Subcutaneous adipose tissue (tissue), 4 donors: ENCODE measurements around the gene CSF1. TPM values are rescaled to one million over a fixed set of nuclear protein-coding genes. Genes with fewer than 3 reads are reported as not detected.

Experiments used
- CTCF ChIP-seq: fragments of 450-650 bp; IDR thresholded peaks from one replicate; pipeline ENCODE4 v1.5.1; 2016; ENCODE audit warnings: low read depth, mild to moderate bottlenecking, control low read depth, antibody characterized with exemption, moderate library complexity
- total RNA-seq, 4 donors: library from RNA; depleted of rRNA; stranded (reverse); fragments of >200 nt; gene quantifications; one replicate each; pipeline ENCODE4 v1.1.0, GENCODE V29; 2016

Gene CSF1
- total RNA-seq, 4 donors from 2014 or later = 70.3 to 116 (median 106) TPM

- TF ChIP-seq CTCF = no peak
Observed at GRCh38 chr1:109946511-109946910, 35.9 kb downstream of the CSF1 start.

- no peak for TF ChIP-seq CTCF
Observed at GRCh38 chr1:109947582-109948284, 37.1 kb downstream of the CSF1 start.

GRCh38 chr1:109948285-109948630, 37.6 kb downstream of the CSF1 start:
- no peak for TF ChIP-seq CTCF

- TF ChIP-seq CTCF = no peak
Observed at GRCh38 chr1:109950038-109950437, 39.4 kb downstream of the CSF1 start.

GRCh38 chr1:109950509-109950908, 39.9 kb downstream of the CSF1 start:
- TF ChIP-seq CTCF = no peak

GRCh38 chr1:109954041-109954512, 43.4 kb downstream of the CSF1 start:
- no peak for TF ChIP-seq CTCF

GRCh38 chr1:109959632-109959973, 49.0 kb downstream of the CSF1 start:
- TF ChIP-seq CTCF = no peak
